WERI-Rb-1 (cell line): ENCODE data around the gene CATSPERZ.
"Not testable (repeated sequence)": the region's sequence is repeated elsewhere in the genome, so short reads cannot be mapped to it uniquely, and the experiment has no call there.

Source experiments
- DNase-seq: peaks from one replicate; pipeline ENCODE4 v3.0.0-alpha.2; 2020
- H3K27ac ChIP-seq: fragments of 250-450 bp; sonication (Bioruptor Pico); 2 replicates; pipeline ENCODE4 v1.5.1; 2020; ENCODE audit warnings: mild to moderate bottlenecking, moderate library complexity
- H3K27me3 ChIP-seq: fragments of 250-450 bp; sonication (Bioruptor Pico); 2 replicates; pipeline ENCODE4 v1.5.1; 2021; ENCODE audit warnings: mild to moderate bottlenecking, low read depth, moderate library complexity; ENCODE audit not compliant: insufficient read depth, severe bottlenecking
- H3K36me3 ChIP-seq: fragments of 250-450 bp; sonication (Bioruptor Pico); 2 replicates; pipeline ENCODE4 v1.5.1; 2020; ENCODE audit warnings: mild to moderate bottlenecking, moderate library complexity
- H3K4me3 ChIP-seq: 2 replicates; pipeline ENCODE4 v1.5.1; 2011; ENCODE audit warnings: low read depth, mild to moderate bottlenecking, control low read depth, low read length
- H3K9me3 ChIP-seq: fragments of 250-450 bp; sonication (Bioruptor Pico); 2 replicates; pipeline ENCODE4 v1.5.1; 2021; ENCODE audit warnings: mild to moderate bottlenecking, moderate library complexity; ENCODE audit not compliant: severe bottlenecking
- CTCF ChIP-seq: IDR thresholded peaks from 2 replicates; pipeline ENCODE4 v1.5.1; 2011; ENCODE audit warnings: low read depth, mild to moderate bottlenecking, control low read depth, inconsistent platforms, low read length

CATSPERZ gene

DNA sequence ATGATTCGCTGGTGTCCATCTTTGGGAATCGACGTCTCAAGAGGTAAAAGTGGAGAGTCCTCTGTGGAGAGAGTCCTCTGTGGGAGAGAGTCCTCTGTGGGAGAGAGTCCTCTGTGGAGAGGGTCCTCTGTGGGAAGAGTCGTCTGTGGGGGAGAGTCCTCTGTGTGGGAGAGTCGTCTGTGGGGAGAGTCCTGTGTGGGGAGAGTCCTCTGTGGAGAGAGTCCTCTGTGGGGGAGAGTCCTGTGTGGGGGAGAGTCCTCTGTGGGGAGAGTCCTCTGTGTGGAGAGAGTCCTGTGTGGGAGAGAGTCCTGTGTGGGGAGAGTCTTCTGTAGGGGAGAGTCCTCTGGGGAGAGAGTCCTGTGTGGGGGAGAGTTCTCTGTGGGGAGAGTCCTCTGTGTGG is 20.9 kb downstream of the CATSPERZ start:
- no peak for TF ChIP-seq CTCF
- Histone ChIP-seq H3K4me3 (no peak overlapping the region), H3K27ac (no peak overlapping the region), H3K27me3 (no peaks in the 10 kb centered on the region), H3K36me3 (no peaks in the 10 kb centered on the region), H3K9me3 (no peaks in the 10 kb centered on the region)
- no peak for DNase-seq

GRCh38 chr11:64321533-64321932 is 21.4 kb downstream of the CATSPERZ start:
- DNase-seq, result no peak
- H3K27ac ChIP-seq, result no peak overlapping the region
- H3K36me3 ChIP-seq, result no peaks in the 10 kb centered on the region

GRCh38 chr11:64322925-64323260 is 22.7 kb downstream of the CATSPERZ start:
- no peak for DNase-seq
- Histone ChIP-seq H3K9me3 (no peaks in the 10 kb centered on the region), H3K27me3 (no peaks in the 10 kb centered on the region), H3K4me3 (no peak overlapping the region), H3K27ac (no peak overlapping the region), H3K36me3 (no peaks in the 10 kb centered on the region)
- TF ChIP-seq CTCF, result no peak

More at GRCh38 chr11:64321533-64321932, 21.4 kb downstream of the CATSPERZ start:
- no peaks in the 10 kb centered on the region for H3K9me3 ChIP-seq
- no peak for TF ChIP-seq CTCF
- no peak overlapping the region for H3K4me3 ChIP-seq
- H3K27me3 ChIP-seq, result no peaks in the 10 kb centered on the region

DNA sequence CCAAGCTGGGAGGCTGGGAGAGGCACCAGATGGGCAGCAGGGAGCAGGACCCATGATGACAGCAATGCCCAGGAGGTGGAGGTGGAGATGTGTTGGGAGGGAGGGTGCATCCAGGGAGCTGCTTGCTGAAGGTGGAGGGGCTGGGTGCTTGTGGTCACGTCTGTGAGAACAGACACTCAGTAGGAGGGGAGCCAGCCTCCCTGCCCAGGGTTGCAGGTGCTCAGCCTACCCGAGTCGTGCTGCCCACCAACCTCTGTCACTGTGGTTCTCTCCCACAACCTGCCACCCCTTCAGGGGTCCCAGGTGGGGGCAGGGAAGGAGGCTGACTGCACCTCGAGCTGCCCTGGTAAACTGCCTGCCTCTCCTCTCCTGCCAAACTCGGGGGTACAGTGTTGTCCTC is 23.2 kb downstream of the CATSPERZ start:
- Histone ChIP-seq H3K4me3 (no peak overlapping the region), H3K27me3 (no peaks in the 10 kb centered on the region), H3K36me3 (no peaks in the 10 kb centered on the region), H3K27ac (peak overlapping the region; percentile 36), H3K9me3 (no peaks in the 10 kb centered on the region)
- no peak for DNase-seq
- TF ChIP-seq CTCF, result no peak

- H3K36me3 ChIP-seq, H3K4me3 ChIP-seq, DNase-seq, H3K27me3 ChIP-seq, H3K9me3 ChIP-seq: not testable (repeated sequence)
- peak overlapping the region; percentile 36 for H3K27ac ChIP-seq
Measured at GRCh38 chr11:64323984-64324383, 23.8 kb downstream of the CATSPERZ start.

- Histone ChIP-seq H3K9me3 (no peaks in the 10 kb centered on the region), H3K4me3 (no peak overlapping the region), H3K36me3 (no peaks in the 10 kb centered on the region), H3K27me3 (no peaks in the 10 kb centered on the region), H3K27ac (no peak overlapping the region)
- TF ChIP-seq CTCF, result no peak
- no peak for DNase-seq
Measured at GRCh38 chr11:64324692-64325469, 24.7 kb downstream of the CATSPERZ start.
